Liver (tissue), 9 donors: ENCODE measurements around the gene IL32. TPM values are rescaled to one million over a fixed set of nuclear protein-coding genes. Genes with fewer than 3 reads are reported as not detected.

ENCODE experiments used
- DNase-seq: peaks from one replicate; pipeline ENCODE4 v3.0.0-alpha.2; 2017; ENCODE audit warnings: low spot score
- H3K27ac ChIP-seq, 2 donors: one replicate each; pipeline ENCODE4 v1.7.0; 2013; ENCODE audit warnings: inconsistent platforms in 2 of 2, low read length in 2 of 2, control low read depth in 1 of 2, low read depth in 1 of 2, mild to moderate bottlenecking in 1 of 2
- H3K27me3 ChIP-seq, 4 donors: one replicate each; pipeline versions ENCODE4 v1.6.1 to v1.7.0; 2013; ENCODE audit warnings: low read length in 3 of 4, inconsistent platforms in 1 of 4, mild to moderate bottlenecking in 1 of 4, moderate library complexity in 1 of 4; ENCODE audit not compliant: control insufficient read depth in 4 of 4, insufficient read depth in 4 of 4
- H3K36me3 ChIP-seq, 4 donors: one replicate each; pipeline versions ENCODE4 v1.6.1 to v1.7.0; 2013; ENCODE audit warnings: low read length in 3 of 4, mild to moderate bottlenecking in 3 of 4, low read depth in 1 of 4, moderate library complexity in 1 of 4; ENCODE audit not compliant: control insufficient read depth in 4 of 4, insufficient read depth in 3 of 4
- H3K4me1 ChIP-seq, 4 donors: one replicate each; pipeline versions ENCODE4 v1.6.1 to v1.7.0; 2013; ENCODE audit warnings: low read length in 3 of 4, mild to moderate bottlenecking in 3 of 4, moderate library complexity in 1 of 4; ENCODE audit not compliant: control insufficient read depth in 4 of 4, insufficient read depth in 4 of 4
- H3K4me3 ChIP-seq, 3 donors: one replicate each; pipeline versions ENCODE4 v1.6.1 to v1.7.0; 2013; ENCODE audit warnings: low read length in 3 of 3, control low read depth in 1 of 3, low read depth in 1 of 3, mild to moderate bottlenecking in 1 of 3
- H3K9ac ChIP-seq, 2 donors: one replicate each; pipeline ENCODE4 v1.7.0; 2013; ENCODE audit warnings: low read length in 2 of 2, mild to moderate bottlenecking in 2 of 2, moderate library complexity in 2 of 2, control low read depth in 1 of 2, low read depth in 1 of 2
- H3K9me3 ChIP-seq, 4 donors: one replicate each; pipeline versions ENCODE4 v1.6.1 to v1.7.0; 2013; ENCODE audit warnings: low read length in 3 of 4; ENCODE audit not compliant: control insufficient read depth in 4 of 4
- EGR1 ChIP-seq, 2 donors: IDR thresholded peaks; 2 replicates each; pipeline ENCODE4 v1.6.1; 2016 to 2018; ENCODE audit warnings: antibody characterized with exemption in 2 of 2, low read depth in 2 of 2
- FOXA1 ChIP-seq: IDR thresholded peaks from 2 replicates; pipeline ENCODE4 v1.6.1; 2016; ENCODE audit warnings: antibody characterized with exemption
- FOXA2 ChIP-seq: IDR thresholded peaks from 2 replicates; pipeline ENCODE4 v1.6.1; 2016; ENCODE audit warnings: antibody characterized with exemption
- HNF4A ChIP-seq, 2 donors: conservative IDR thresholded peaks; 2 replicates each; pipeline ENCODE4 v1.6.1; 2016; ENCODE audit warnings: antibody characterized with exemption in 2 of 2, mild to moderate bottlenecking in 2 of 2
- HNF4G ChIP-seq: IDR thresholded peaks from 2 replicates; pipeline ENCODE4 v1.6.1; 2016; ENCODE audit warnings: antibody characterized with exemption
- JUND ChIP-seq, 2 donors: IDR thresholded peaks; 2 replicates each; pipeline ENCODE4 v1.6.1; 2016; ENCODE audit warnings: antibody characterized with exemption in 2 of 2
- NR2F2 ChIP-seq: IDR thresholded peaks from 2 replicates; pipeline ENCODE4 v1.6.1; 2016; ENCODE audit warnings: antibody characterized with exemption
- RAD21 ChIP-seq, 2 donors: IDR thresholded peaks; 2 replicates each; pipeline ENCODE4 v1.6.1; 2016; ENCODE audit warnings: antibody characterized with exemption in 2 of 2, mild to moderate bottlenecking in 2 of 2
- SP1 ChIP-seq: IDR thresholded peaks from 2 replicates; pipeline ENCODE4 v1.6.1; 2018; ENCODE audit warnings: antibody characterized with exemption, mild to moderate bottlenecking
- TAF1 ChIP-seq: conservative IDR thresholded peaks from 2 replicates; pipeline ENCODE4 v1.6.1; 2016; ENCODE audit warnings: antibody characterized with exemption, mild to moderate bottlenecking
- YY1 ChIP-seq: IDR thresholded peaks from 2 replicates; pipeline ENCODE4 v1.6.1; 2016; ENCODE audit warnings: antibody characterized with exemption, mild to moderate bottlenecking
- WGBS: extraction: QIAGEN DNeasy Blood & Tissue Kit; methylation state at CpG from one replicate; pipeline ENCODE4 v1.1.7; 2013; 5-methylcytosine and 5-hydroxymethylcytosine counted together
- polyA plus RNA-seq, 2 donors: library from polyadenylated mRNA; stranded (reverse) in 1 of 2; unstranded in 1 of 2; fragments of 200-250 nt in 1 of 2; fragments of >200 nt in 1 of 2; fragmentation: Nextera tagmentation in 1 of 2; extraction: Ambion mirVana in 1 of 2; gene quantifications; one replicate each; pipeline versions ENCODE4 v1.2.1 to v1.2.3, GENCODE V29; 2013 to 2015
- total RNA-seq, 2 donors: library from RNA; depleted of rRNA; stranded (reverse); fragments of >200 nt; gene quantifications; one replicate each; pipeline ENCODE4 v1.2.3, GENCODE V29; 2014
- TF ChIP-seq, protein P1 (sequence below): fragments of 150-350 bp; IDR thresholded peaks from 2 replicates; pipeline ENCODE4 v1.5.1; 2017; ENCODE audit warnings: improper control_type of control experiment, low read depth, low read length; ENCODE audit not compliant: missing input control
- TF ChIP-seq, protein P2 (sequence below): IDR thresholded peaks from 2 replicates; pipeline ENCODE4 v1.6.1; 2016; ENCODE audit warnings: antibody characterized with exemption
- TF ChIP-seq, protein P3 (sequence below): IDR thresholded peaks from 2 replicates; pipeline ENCODE4 v1.6.1; 2016; ENCODE audit warnings: antibody characterized with exemption, mild to moderate bottlenecking
- TF ChIP-seq, protein P4 (sequence below): IDR thresholded peaks from 2 replicates; pipeline ENCODE4 v1.6.1; 2016; ENCODE audit warnings: antibody characterized with exemption
- donor health status: healthy.
- donor health status: healthy.
- donor health status: healthy.
- donor health status: healthy.
- donor health status: healthy.

IL32 gene
- total and polyA plus RNA-seq, 4 donors: 8.6 to 328 (median 196) TPM

DNA sequence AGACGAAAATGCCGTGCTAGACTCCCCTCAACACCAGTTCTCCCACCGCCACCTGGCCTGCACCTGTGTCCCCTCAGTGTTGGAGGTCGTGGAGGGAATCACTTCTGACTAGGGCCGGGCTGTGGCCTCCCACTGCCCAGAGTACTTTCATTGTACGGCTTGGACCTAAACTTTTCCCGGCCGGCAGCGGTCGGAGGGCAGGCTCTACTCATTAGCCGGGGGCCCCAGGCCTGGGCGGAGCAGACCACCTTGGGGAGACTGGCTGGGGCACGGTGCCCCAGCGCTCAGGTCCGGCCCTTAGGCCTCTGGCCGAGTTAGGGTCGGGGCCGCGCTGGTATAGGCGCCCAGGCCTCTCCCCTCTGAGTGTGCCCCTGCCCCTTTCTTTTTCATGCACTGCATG is 48.1 kb upstream of the IL32 start:
- no peaks in the 10 kb centered on the region for H3K27me3 ChIP-seq
- 84% methylated on average over 20 of the region's 20 CpGs for WGBS

DNA sequence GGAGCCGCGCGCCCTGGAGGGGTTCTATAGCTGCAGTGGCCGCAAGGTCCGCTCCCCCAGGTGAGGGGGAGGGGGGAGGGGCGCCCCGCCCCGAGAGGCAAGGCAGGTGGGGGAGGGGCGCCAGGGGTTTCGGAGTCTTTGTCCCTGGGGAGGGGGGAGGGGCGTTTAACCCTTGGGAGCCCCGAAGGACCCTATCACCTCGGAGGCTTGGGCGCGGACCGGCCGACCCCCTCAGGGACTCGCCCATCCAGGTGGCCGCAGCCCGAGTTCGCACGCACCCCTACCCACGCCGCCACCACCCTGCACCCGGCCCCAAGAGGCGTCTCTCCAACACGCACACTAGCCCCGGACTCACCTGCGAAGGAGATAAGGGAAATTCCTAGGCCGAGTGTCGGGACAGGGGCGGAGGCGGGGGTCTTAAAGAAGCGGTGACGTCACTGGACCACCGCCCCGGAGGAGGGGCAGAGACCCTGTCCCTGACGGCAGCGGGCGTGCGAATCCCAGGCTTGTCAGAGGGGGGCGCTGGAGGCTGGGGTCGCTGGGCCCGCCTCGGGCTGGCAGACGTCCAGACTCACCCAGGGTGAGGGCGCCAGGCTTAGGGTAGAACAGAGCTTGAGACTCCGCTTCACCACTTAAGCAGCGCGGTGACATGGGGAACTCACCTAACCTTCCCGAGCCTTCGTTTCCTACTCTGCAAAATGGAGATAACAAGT is 47.5 kb upstream of the IL32 start, which contains the start of gene CLDN6:
Gene CLDN6, minus strand, starts transcription at position 390 of the 713 bp plus-strand sequence. CDS start 2,162 bp downstream, outside the sequence.
- no peaks in the 10 kb centered on the region for H3K27me3 ChIP-seq
- TF ChIP-seq SP1: no peak
- TF ChIP-seq, protein P1, sequence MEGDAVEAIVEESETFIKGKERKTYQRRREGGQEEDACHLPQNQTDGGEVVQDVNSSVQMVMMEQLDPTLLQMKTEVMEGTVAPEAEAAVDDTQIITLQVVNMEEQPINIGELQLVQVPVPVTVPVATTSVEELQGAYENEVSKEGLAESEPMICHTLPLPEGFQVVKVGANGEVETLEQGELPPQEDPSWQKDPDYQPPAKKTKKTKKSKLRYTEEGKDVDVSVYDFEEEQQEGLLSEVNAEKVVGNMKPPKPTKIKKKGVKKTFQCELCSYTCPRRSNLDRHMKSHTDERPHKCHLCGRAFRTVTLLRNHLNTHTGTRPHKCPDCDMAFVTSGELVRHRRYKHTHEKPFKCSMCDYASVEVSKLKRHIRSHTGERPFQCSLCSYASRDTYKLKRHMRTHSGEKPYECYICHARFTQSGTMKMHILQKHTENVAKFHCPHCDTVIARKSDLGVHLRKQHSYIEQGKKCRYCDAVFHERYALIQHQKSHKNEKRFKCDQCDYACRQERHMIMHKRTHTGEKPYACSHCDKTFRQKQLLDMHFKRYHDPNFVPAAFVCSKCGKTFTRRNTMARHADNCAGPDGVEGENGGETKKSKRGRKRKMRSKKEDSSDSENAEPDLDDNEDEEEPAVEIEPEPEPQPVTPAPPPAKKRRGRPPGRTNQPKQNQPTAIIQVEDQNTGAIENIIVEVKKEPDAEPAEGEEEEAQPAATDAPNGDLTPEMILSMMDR: no peak
- H3K36me3 ChIP-seq: no peaks in the 10 kb centered on the region
- H3K4me3 ChIP-seq: no peak within 1 kb of the TSS
- no peak within 1 kb of the TSS for H3K27ac ChIP-seq
- peaks cover 17 to 35% (median 25%) of the 10 kb centered on the region in 4 donors for H3K4me1 ChIP-seq
- H3K9me3 ChIP-seq: no peaks in the 10 kb centered on the region
- 21% methylated on average over 51 of the region's 52 CpGs for WGBS
- no peak for DNase-seq
- H3K9ac ChIP-seq: no peak within 1 kb of the TSS

More for the DNA sequence above, 48.1 kb upstream of the IL32 start:
- H3K4me3 ChIP-seq: no peak overlapping the region
- no peak for TF ChIP-seq HNF4A (conservative IDR thresholded peaks at IDR 0.05)
- TF ChIP-seq, protein P2, sequence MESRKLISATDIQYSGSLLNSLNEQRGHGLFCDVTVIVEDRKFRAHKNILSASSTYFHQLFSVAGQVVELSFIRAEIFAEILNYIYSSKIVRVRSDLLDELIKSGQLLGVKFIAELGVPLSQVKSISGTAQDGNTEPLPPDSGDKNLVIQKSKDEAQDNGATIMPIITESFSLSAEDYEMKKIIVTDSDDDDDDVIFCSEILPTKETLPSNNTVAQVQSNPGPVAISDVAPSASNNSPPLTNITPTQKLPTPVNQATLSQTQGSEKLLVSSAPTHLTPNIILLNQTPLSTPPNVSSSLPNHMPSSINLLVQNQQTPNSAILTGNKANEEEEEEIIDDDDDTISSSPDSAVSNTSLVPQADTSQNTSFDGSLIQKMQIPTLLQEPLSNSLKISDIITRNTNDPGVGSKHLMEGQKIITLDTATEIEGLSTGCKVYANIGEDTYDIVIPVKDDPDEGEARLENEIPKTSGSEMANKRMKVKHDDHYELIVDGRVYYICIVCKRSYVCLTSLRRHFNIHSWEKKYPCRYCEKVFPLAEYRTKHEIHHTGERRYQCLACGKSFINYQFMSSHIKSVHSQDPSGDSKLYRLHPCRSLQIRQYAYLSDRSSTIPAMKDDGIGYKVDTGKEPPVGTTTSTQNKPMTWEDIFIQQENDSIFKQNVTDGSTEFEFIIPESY: no peak
- no peak for TF ChIP-seq NR2F2
- TF ChIP-seq, protein P3, sequence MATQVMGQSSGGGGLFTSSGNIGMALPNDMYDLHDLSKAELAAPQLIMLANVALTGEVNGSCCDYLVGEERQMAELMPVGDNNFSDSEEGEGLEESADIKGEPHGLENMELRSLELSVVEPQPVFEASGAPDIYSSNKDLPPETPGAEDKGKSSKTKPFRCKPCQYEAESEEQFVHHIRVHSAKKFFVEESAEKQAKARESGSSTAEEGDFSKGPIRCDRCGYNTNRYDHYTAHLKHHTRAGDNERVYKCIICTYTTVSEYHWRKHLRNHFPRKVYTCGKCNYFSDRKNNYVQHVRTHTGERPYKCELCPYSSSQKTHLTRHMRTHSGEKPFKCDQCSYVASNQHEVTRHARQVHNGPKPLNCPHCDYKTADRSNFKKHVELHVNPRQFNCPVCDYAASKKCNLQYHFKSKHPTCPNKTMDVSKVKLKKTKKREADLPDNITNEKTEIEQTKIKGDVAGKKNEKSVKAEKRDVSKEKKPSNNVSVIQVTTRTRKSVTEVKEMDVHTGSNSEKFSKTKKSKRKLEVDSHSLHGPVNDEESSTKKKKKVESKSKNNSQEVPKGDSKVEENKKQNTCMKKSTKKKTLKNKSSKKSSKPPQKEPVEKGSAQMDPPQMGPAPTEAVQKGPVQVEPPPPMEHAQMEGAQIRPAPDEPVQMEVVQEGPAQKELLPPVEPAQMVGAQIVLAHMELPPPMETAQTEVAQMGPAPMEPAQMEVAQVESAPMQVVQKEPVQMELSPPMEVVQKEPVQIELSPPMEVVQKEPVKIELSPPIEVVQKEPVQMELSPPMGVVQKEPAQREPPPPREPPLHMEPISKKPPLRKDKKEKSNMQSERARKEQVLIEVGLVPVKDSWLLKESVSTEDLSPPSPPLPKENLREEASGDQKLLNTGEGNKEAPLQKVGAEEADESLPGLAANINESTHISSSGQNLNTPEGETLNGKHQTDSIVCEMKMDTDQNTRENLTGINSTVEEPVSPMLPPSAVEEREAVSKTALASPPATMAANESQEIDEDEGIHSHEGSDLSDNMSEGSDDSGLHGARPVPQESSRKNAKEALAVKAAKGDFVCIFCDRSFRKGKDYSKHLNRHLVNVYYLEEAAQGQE: no peak
- TF ChIP-seq, protein P1: no peak
- TF ChIP-seq FOXA1: no peak
- TF ChIP-seq, protein P4, sequence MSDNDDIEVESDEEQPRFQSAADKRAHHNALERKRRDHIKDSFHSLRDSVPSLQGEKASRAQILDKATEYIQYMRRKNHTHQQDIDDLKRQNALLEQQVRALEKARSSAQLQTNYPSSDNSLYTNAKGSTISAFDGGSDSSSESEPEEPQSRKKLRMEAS: no peak
- no peak for TF ChIP-seq EGR1 (IDR thresholded peaks at IDR 0.05; ENCODE audit: low read depth in 2 of 2)
- no peak for TF ChIP-seq RAD21 (IDR thresholded peaks at IDR 0.05)
- TF ChIP-seq YY1: no peak
- TF ChIP-seq FOXA2: no peak
- TF ChIP-seq JUND (IDR thresholded peaks at IDR 0.05): no peak
- TF ChIP-seq SP1: no peak
- TF ChIP-seq HNF4G: no peak
- TF ChIP-seq TAF1: no peak
- peaks cover 14 to 32% (median 23%) of the 10 kb centered on the region in 4 donors for H3K4me1 ChIP-seq
- no peak for DNase-seq
- no peak overlapping the region for H3K9ac ChIP-seq
- H3K27ac ChIP-seq: no peak overlapping the region
- no peaks in the 10 kb centered on the region for H3K9me3 ChIP-seq
- no peaks in the 10 kb centered on the region for H3K36me3 ChIP-seq
